Measurements from ENCODE around the gene ADAM10.

ADAM10 gene

DNA sequence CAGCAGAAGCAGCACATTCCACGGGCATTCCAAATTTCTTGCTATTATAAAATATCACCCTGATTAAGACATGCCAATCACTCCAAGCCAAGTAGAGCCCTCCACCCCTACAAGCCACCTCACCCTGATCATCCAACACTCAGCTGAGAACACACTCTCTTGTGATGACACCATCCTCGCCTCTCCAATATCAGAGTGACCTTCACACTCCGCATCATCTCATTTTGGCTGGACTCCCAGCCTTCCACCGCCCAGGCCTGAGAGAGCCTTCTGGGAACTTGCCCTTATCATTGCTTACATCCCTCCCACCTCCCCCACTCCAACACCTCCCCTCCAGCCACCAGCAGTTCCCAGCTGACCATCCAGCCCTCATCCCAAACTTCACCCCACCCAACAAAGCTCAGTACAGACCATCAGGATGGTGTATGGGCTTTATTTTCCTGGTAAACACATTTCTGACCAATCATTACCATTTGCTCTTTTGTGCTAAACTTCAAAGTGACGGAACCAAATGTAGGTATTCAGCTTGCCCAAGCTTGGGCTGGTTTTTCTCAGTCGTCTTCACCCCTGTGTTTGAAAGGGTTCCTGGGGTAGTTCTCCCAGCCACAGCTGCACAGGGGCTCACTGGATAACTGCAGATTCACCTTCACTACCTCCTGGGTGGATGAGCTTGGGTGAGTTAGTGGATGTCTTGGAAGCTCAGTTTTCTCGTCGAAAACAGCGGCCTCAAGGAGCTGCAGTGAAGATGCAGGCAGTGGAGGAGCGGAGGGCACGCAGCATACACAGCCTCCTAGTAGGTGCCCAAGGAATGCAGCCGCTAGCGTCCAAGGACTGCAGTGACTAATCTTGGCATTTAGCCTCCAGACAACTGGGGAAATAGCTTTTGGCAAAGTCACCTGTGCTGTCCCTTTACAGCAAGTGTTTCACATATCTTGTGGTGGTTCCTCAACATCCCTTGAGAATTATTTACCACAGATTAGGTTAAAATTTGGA is 202.6 kb downstream of the ADAM10 start:
- Histone ChIP-seq H3F3A (ENCODE audit: low read depth) (peaks cover 13% of the 10 kb centered on the region), H3K9me2 (replicated peaks; ENCODE audit: low read depth, low read length) (no peaks in the 10 kb centered on the region), H3K4me1 (ENCODE audit: insufficient read depth, low read length, poor library complexity, severe bottlenecking) (peaks cover 55% of the 10 kb centered on the region), H3K36me3 (ENCODE audit: insufficient read depth, low read length) (no peaks in the 10 kb centered on the region), H3K79me2 (ENCODE audit: insufficient read depth, low read length) (no peaks in the 10 kb centered on the region), H3K4me3 (ENCODE audit: low read length, poor library complexity, severe bottlenecking) (no peak overlapping the region), H4K20me1 (ENCODE audit: insufficient read depth, low read length, poor library complexity, severe bottlenecking) (no peaks in the 10 kb centered on the region), H2AFZ (ENCODE audit: low read length) (no peak overlapping the region), H3K9ac (ENCODE audit: low read depth, low read length, poor library complexity, severe bottlenecking) (no peak overlapping the region), H3K9me3 (ENCODE audit: insufficient read depth, low read depth, low read length) (no peaks in the 10 kb centered on the region), H3K4me2 (ENCODE audit: low read depth, low read length, poor library complexity, severe bottlenecking) (no peak overlapping the region), H3K27me3 (ENCODE audit: insufficient read depth, low read length, poor library complexity, severe bottlenecking) (no peaks in the 10 kb centered on the region)
- TF ChIP-seq, protein P1, sequence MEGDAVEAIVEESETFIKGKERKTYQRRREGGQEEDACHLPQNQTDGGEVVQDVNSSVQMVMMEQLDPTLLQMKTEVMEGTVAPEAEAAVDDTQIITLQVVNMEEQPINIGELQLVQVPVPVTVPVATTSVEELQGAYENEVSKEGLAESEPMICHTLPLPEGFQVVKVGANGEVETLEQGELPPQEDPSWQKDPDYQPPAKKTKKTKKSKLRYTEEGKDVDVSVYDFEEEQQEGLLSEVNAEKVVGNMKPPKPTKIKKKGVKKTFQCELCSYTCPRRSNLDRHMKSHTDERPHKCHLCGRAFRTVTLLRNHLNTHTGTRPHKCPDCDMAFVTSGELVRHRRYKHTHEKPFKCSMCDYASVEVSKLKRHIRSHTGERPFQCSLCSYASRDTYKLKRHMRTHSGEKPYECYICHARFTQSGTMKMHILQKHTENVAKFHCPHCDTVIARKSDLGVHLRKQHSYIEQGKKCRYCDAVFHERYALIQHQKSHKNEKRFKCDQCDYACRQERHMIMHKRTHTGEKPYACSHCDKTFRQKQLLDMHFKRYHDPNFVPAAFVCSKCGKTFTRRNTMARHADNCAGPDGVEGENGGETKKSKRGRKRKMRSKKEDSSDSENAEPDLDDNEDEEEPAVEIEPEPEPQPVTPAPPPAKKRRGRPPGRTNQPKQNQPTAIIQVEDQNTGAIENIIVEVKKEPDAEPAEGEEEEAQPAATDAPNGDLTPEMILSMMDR (conservative IDR thresholded peaks at IDR 0.05; ENCODE audit: low read length), result no peak
- no peak for TF ChIP-seq EZH2phosphoT487 (IDR thresholded peaks at IDR 0.05; ENCODE audit: borderline replicate concordance)

DNA sequence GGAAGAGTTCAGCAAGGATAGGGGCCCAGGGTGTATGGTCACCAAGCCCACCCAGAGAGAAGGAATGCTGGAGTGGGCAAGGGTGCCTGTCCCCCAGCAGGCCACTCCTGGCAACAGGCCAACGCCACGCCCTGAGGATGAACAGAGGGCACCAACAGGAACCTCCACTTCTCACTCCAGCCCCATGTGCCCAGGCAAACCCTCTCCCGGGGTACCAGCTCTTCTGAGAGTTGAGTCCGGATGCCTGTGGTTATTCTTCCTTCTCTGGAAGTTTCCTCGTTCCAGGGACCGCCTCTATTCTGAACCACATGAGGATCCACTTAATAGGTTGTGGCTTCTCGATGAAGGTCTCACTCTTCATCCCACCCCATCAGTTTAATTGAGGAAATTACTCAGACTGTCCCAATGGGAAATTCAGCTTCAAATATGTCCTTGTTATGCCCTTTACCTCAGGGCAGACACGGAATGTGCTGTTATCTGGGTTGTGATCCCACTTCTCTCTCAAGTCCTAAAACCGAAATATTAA is 203.4 kb downstream of the ADAM10 start:
- H3K79me2 ChIP-seq (ENCODE audit: insufficient read depth, low read length), result no peaks in the 10 kb centered on the region
- no peak overlapping the region for H2AFZ ChIP-seq (ENCODE audit: low read length)
- no peaks in the 10 kb centered on the region for H4K20me1 ChIP-seq (ENCODE audit: insufficient read depth, low read length, poor library complexity, severe bottlenecking)
- H3K9ac ChIP-seq (ENCODE audit: low read depth, low read length, poor library complexity, severe bottlenecking), result no peak overlapping the region
- H3K4me1 ChIP-seq (ENCODE audit: insufficient read depth, low read length, poor library complexity, severe bottlenecking), result peaks cover 47% of the 10 kb centered on the region
- H3K36me3 ChIP-seq (ENCODE audit: insufficient read depth, low read length), result no peaks in the 10 kb centered on the region
- no peak for TF ChIP-seq EZH2phosphoT487 (IDR thresholded peaks at IDR 0.05; ENCODE audit: borderline replicate concordance)
- TF ChIP-seq, protein P1 (conservative IDR thresholded peaks at IDR 0.05; ENCODE audit: low read length), result no peak
- H3F3A ChIP-seq (ENCODE audit: low read depth), result peaks cover 5% of the 10 kb centered on the region
- no peaks in the 10 kb centered on the region for H3K9me3 ChIP-seq (ENCODE audit: insufficient read depth, low read depth, low read length)
- H3K27me3 ChIP-seq (ENCODE audit: insufficient read depth, low read length, poor library complexity, severe bottlenecking), result no peaks in the 10 kb centered on the region
- H3K4me3 ChIP-seq (ENCODE audit: low read length, poor library complexity, severe bottlenecking), result no peak overlapping the region
- H3K9me2 ChIP-seq (replicated peaks; ENCODE audit: low read depth, low read length), result no peaks in the 10 kb centered on the region
- H3K4me2 ChIP-seq (ENCODE audit: low read depth, low read length, poor library complexity, severe bottlenecking), result no peak overlapping the region

DNA sequence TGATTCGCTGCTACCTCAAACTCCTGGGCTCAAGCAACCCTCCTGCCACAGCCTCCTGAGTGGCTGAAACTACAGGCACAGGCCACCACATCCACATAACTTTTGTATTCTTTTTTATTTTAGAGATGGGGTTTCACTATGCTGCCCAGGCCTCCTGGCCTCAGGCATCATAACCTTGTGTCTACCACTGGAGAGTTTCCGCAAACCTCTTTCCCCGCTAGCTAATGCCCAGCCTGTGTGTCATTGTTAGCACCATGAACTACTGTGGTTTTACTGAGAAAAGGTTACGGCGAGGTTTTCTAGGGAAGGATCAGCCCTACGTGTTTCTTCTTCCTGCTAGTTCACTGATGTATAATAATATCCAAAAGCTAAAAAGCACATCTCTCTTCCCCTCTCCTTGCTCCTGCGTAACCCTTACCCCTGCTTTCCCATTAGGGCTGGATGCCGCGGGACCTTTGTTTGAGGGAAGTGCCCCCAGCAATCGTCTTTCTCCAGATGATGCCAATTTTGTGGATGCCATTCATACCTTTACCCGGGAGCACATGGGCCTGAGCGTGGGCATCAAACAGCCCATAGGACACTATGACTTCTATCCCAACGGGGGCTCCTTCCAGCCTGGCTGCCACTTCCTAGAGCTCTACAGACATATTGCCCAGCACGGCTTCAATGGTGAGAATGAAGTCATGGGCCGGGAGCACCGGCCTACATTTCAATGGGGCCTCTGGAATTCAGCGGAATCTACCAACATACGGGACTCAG is 204.0 kb downstream of the ADAM10 start:
- Histone ChIP-seq H2AFZ (ENCODE audit: low read length) (no peak overlapping the region), H3K4me1 (ENCODE audit: insufficient read depth, low read length, poor library complexity, severe bottlenecking) (peaks cover 43% of the 10 kb centered on the region), H3K36me3 (ENCODE audit: insufficient read depth, low read length) (no peaks in the 10 kb centered on the region), H3K9me2 (replicated peaks; ENCODE audit: low read depth, low read length) (no peaks in the 10 kb centered on the region), H3K79me2 (ENCODE audit: insufficient read depth, low read length) (no peaks in the 10 kb centered on the region), H3F3A (ENCODE audit: low read depth) (peaks cover 2% of the 10 kb centered on the region), H3K4me2 (ENCODE audit: low read depth, low read length, poor library complexity, severe bottlenecking) (no peak overlapping the region), H3K9me3 (ENCODE audit: insufficient read depth, low read depth, low read length) (no peaks in the 10 kb centered on the region), H3K27me3 (ENCODE audit: insufficient read depth, low read length, poor library complexity, severe bottlenecking) (no peaks in the 10 kb centered on the region), H3K9ac (ENCODE audit: low read depth, low read length, poor library complexity, severe bottlenecking) (no peak overlapping the region), H3K4me3 (ENCODE audit: low read length, poor library complexity, severe bottlenecking) (no peak overlapping the region), H4K20me1 (ENCODE audit: insufficient read depth, low read length, poor library complexity, severe bottlenecking) (no peaks in the 10 kb centered on the region)
- TF ChIP-seq, protein P1 (conservative IDR thresholded peaks at IDR 0.05; ENCODE audit: low read length), result no peak
- no peak for TF ChIP-seq EZH2phosphoT487 (IDR thresholded peaks at IDR 0.05; ENCODE audit: borderline replicate concordance)

Measured in Loucy (cell line).